Activated B cell treated with CpG ODN at 0.5 μM for 24 hours (primary cell): Measurements from ENCODE around the gene NPS. TPM values are rescaled to one million over a fixed set of nuclear protein-coding genes. Genes with fewer than 3 reads are reported as not detected.

Experiments
- ATAC-seq: fragments of 200-7000 bp; cut with Tn5 transposase; one replicate; pipeline ENCODE4 v1.10.0; 2021; ENCODE audit warnings: low read depth, mild to moderate bottlenecking, moderate library complexity
- CTCF ChIA-PET: fragments of 350-600 bp; sonication (Branson Sonifier 250); formaldehyde crosslinking; loops from one replicate; lab custom pipeline; 2021; ENCODE audit warnings: antibody characterized with exemption; lab: Charles Lee
- POLR2A ChIA-PET: fragments of 350-600 bp; sonication (Branson Sonifier 250); formaldehyde crosslinking; loops from one replicate; lab custom pipeline; 2021; ENCODE audit warnings: antibody characterized with exemption; lab: Charles Lee
- DNase-seq: peaks from one replicate; pipeline ENCODE4 v3.0.0; 2022
- H3K27ac Mint-ChIP-seq: one replicate; pipeline ENCODE4 v1.8.0; 2020; ENCODE audit warnings: mixed read lengths
- H3K27me3 Mint-ChIP-seq: one replicate; pipeline ENCODE4 v1.8.0; 2021; ENCODE audit warnings: mixed read lengths
- H3K36me3 Mint-ChIP-seq: one replicate; pipeline ENCODE4 v1.8.0; 2021; ENCODE audit warnings: low read depth, mixed read lengths
- H3K4me1 Mint-ChIP-seq: one replicate; pipeline ENCODE4 v1.8.0; 2021; ENCODE audit warnings: mixed read lengths
- H3K4me3 Mint-ChIP-seq: one replicate; pipeline ENCODE4 v1.8.0; 2020; ENCODE audit warnings: mild to moderate bottlenecking, mixed read lengths
- H3K9me3 Mint-ChIP-seq: one replicate; pipeline ENCODE4 v1.8.0; 2020; ENCODE audit warnings: mixed read lengths
- CTCF ChIP-seq: fragments of 200-600 bp; IDR thresholded peaks from one replicate; pipeline ENCODE4 v1.8.0; 2022; ENCODE audit warnings: antibody characterized with exemption, mild to moderate bottlenecking
- intact Hi-C: fragments of 100-400 bp; cut with micrococcal nuclease; formaldehyde crosslinking; loops from one replicate; pipeline ENCODE4 v1.15.1; 2024
- total RNA-seq: library from RNA; stranded (reverse); gene quantifications from 2 replicates; pipeline ENCODE4 v1.2.3, GENCODE V29; 2022

The NPS gene
- total RNA-seq, 1 donor from 2014 or later: not detected

GRCh38 chr10:127527891-127528290 lies 21.2 kb upstream of the NPS start:
- Mint-ChIP-seq H3K9me3 (no peaks in the 10 kb centered on the region), H3K36me3 (no peaks in the 10 kb centered on the region), H3K4me1 (no peaks in the 10 kb centered on the region), H3K4me3 (no peak overlapping the region), H3K27ac (no peak overlapping the region), H3K27me3 (no peaks in the 10 kb centered on the region)
- ATAC-seq: no peak
- ChIA-PET CTCF (no interaction called here), POLR2A (no interaction called here)
- intact Hi-C loops: no loop called here
- TF ChIP-seq CTCF: no peak
- no peak for DNase-seq

- ATAC-seq: no peak
- Mint-ChIP-seq H3K27ac (no peak overlapping the region), H3K36me3 (no peaks in the 10 kb centered on the region), H3K4me3 (no peak overlapping the region), H3K27me3 (no peaks in the 10 kb centered on the region), H3K4me1 (no peaks in the 10 kb centered on the region), H3K9me3 (no peaks in the 10 kb centered on the region)
- ChIA-PET CTCF (no interaction called here), POLR2A (no interaction called here)
- TF ChIP-seq CTCF: no peak
- DNase-seq: no peak
- intact Hi-C loops: no loop called here
Observed at GRCh38 chr10:127532193-127532592, 16.9 kb upstream of the NPS start.

GRCh38 chr10:127532659-127533058 lies 16.4 kb upstream of the NPS start:
- no peaks in the 10 kb centered on the region for H3K4me1 Mint-ChIP-seq
- POLR2A ChIA-PET: no interaction called here

GRCh38 chr10:127534074-127534473 lies 15.0 kb upstream of the NPS start:
- ChIA-PET CTCF (no interaction called here), POLR2A (no interaction called here)
- Mint-ChIP-seq H3K36me3 (no peaks in the 10 kb centered on the region), H3K27me3 (no peaks in the 10 kb centered on the region), H3K4me1 (no peaks in the 10 kb centered on the region), H3K4me3 (no peak overlapping the region), H3K27ac (no peak overlapping the region), H3K9me3 (no peaks in the 10 kb centered on the region)
- no peak for TF ChIP-seq CTCF
- DNase-seq: no peak
- no peak for ATAC-seq
- intact Hi-C loops: no loop called here

More at GRCh38 chr10:127532659-127533058, 16.4 kb upstream of the NPS start:
- ATAC-seq (no peak), DNase-seq (no peak)
- CTCF ChIA-PET: no interaction called here
- Mint-ChIP-seq H3K36me3 (no peaks in the 10 kb centered on the region), H3K27me3 (no peaks in the 10 kb centered on the region), H3K4me3 (no peak overlapping the region), H3K27ac (no peak overlapping the region), H3K9me3 (no peaks in the 10 kb centered on the region)
- no peak for TF ChIP-seq CTCF
- intact Hi-C loops: no loop called here

GRCh38 chr10:127534496-127534895 lies 14.6 kb upstream of the NPS start:
- no peaks in the 10 kb centered on the region for H3K9me3 Mint-ChIP-seq
- H3K36me3 Mint-ChIP-seq: no peaks in the 10 kb centered on the region
- POLR2A ChIA-PET: no interaction called here
- ATAC-seq (no peak), DNase-seq (no peak)
- no peaks in the 10 kb centered on the region for H3K4me1 Mint-ChIP-seq
- H3K27ac Mint-ChIP-seq: no peak overlapping the region
- intact Hi-C loops: no loop called here
- CTCF ChIA-PET: no interaction called here
- no peak overlapping the region for H3K4me3 Mint-ChIP-seq
- TF ChIP-seq CTCF: no peak
- no peaks in the 10 kb centered on the region for H3K27me3 Mint-ChIP-seq
